H9 (cell line): ENCODE results near the gene C16orf78. TPM values are rescaled to one million over a fixed set of nuclear protein-coding genes. Genes with fewer than 3 reads are reported as not detected.

Source experiments
- DNase-seq: peaks from one replicate; pipeline ENCODE4 v3.0.0-alpha.2; 2017
- H2AFZ ChIP-seq: one replicate; pipeline ENCODE4 v1.6.1; 2013; ENCODE audit warnings: mild to moderate bottlenecking, low read length, control low read depth, moderate library complexity
- H2AK5ac ChIP-seq: 2 replicates; pipeline ENCODE4 v1.6.1; 2013; ENCODE audit warnings: low read length, control low read depth, mixed read lengths; ENCODE audit not compliant: insufficient read length
- H2BK120ac ChIP-seq: one replicate; pipeline ENCODE4 v1.6.1; 2013; ENCODE audit warnings: low read depth, mild to moderate bottlenecking, low read length, control low read depth, inconsistent platforms; ENCODE audit not compliant: poor library complexity, severe bottlenecking
- H2BK12ac ChIP-seq: 2 replicates; pipeline ENCODE4 v1.6.1; 2013; ENCODE audit warnings: low read length, control low read depth, mixed read lengths, low read depth; ENCODE audit not compliant: insufficient read length
- H2BK15ac ChIP-seq: 2 replicates; pipeline ENCODE4 v1.6.1; 2013; ENCODE audit warnings: low read depth, low read length, control low read depth
- H2BK20ac ChIP-seq: one replicate; pipeline ENCODE4 v1.6.1; 2013; ENCODE audit warnings: low read depth, mild to moderate bottlenecking, low read length, control low read depth, inconsistent platforms; ENCODE audit not compliant: poor library complexity, severe bottlenecking
- H2BK5ac ChIP-seq: 2 replicates; pipeline ENCODE4 v1.6.1; 2013; ENCODE audit warnings: low read length, control low read depth, mixed read lengths; ENCODE audit not compliant: insufficient read length
- H3K14ac ChIP-seq: 2 replicates; pipeline ENCODE4 v1.6.1; 2013; ENCODE audit warnings: low read length, control low read depth; ENCODE audit not compliant: insufficient read depth
- H3K18ac ChIP-seq: 2 replicates; pipeline ENCODE4 v1.6.1; 2013; ENCODE audit warnings: low read depth, mild to moderate bottlenecking, mixed read lengths, low read length, control low read depth; ENCODE audit not compliant: insufficient read length
- H3K23ac ChIP-seq: 2 replicates; pipeline ENCODE4 v1.6.1; 2013; ENCODE audit warnings: low read length, control low read depth, mixed read lengths, low read depth; ENCODE audit not compliant: insufficient read length
- H3K23me2 ChIP-seq: 2 replicates; pipeline ENCODE4 v1.6.1; 2013; ENCODE audit warnings: low read depth, mild to moderate bottlenecking, mixed read lengths, low read length, control low read depth; ENCODE audit not compliant: insufficient read length, poor library complexity, severe bottlenecking
- H3K27ac ChIP-seq: 2 replicates; pipeline ENCODE4 v1.5.1; 2013; ENCODE audit warnings: low read length, control low read depth, mixed read lengths, low read depth; ENCODE audit not compliant: insufficient read length
- H3K27me3 ChIP-seq: 2 replicates; pipeline ENCODE4 v1.6.1; 2013; ENCODE audit warnings: low read length, control low read depth, inconsistent platforms; ENCODE audit not compliant: insufficient read depth
- H3K4ac ChIP-seq: 2 replicates; pipeline ENCODE4 v1.6.1; 2013; ENCODE audit warnings: low read depth, mild to moderate bottlenecking, control low read depth, inconsistent platforms, low read length, moderate library complexity
- H3K4me1 ChIP-seq: 2 replicates; pipeline ENCODE4 v1.6.1; 2013; ENCODE audit warnings: low read length, control low read depth, inconsistent platforms; ENCODE audit not compliant: insufficient read depth
- H3K4me2 ChIP-seq: 2 replicates; pipeline ENCODE4 v1.6.1; 2013; ENCODE audit warnings: low read length, control low read depth, mixed read lengths; ENCODE audit not compliant: insufficient read length, insufficient read depth
- H3K56ac ChIP-seq: 2 replicates; pipeline ENCODE4 v1.6.1; 2013; ENCODE audit warnings: low read depth, mild to moderate bottlenecking, mixed read lengths, low read length, control low read depth; ENCODE audit not compliant: insufficient read length
- H3K79me1 ChIP-seq: 2 replicates; pipeline ENCODE4 v1.6.1; 2013; ENCODE audit warnings: low read depth, mild to moderate bottlenecking, moderate library complexity, low read length, control low read depth, inconsistent platforms; ENCODE audit not compliant: insufficient read depth, poor library complexity, severe bottlenecking
- H3K79me2 ChIP-seq: 2 replicates; pipeline ENCODE4 v1.6.1; 2013; ENCODE audit warnings: low read length, control low read depth, inconsistent platforms; ENCODE audit not compliant: insufficient read depth
- H3K9ac ChIP-seq: 2 replicates; pipeline ENCODE4 v1.6.1; 2013; ENCODE audit warnings: low read length, control low read depth, mixed read lengths; ENCODE audit not compliant: insufficient read length; ENCODE audit errors: extremely low read depth
- H3K9me3 ChIP-seq: one replicate; pipeline ENCODE4 v1.6.1; 2013; ENCODE audit warnings: low read depth, low read length, inconsistent platforms; ENCODE audit not compliant: control insufficient read depth
- H3T11ph ChIP-seq: one replicate; pipeline ENCODE4 v1.6.1; 2013; ENCODE audit warnings: mild to moderate bottlenecking, low read length, control low read depth, inconsistent platforms
- H4K20me1 ChIP-seq: one replicate; pipeline ENCODE4 v1.6.1; 2013; ENCODE audit not compliant: control insufficient read depth, insufficient read length, insufficient read depth
- H4K5ac ChIP-seq: 2 replicates; pipeline ENCODE4 v1.6.1; 2013; ENCODE audit warnings: low read depth, mild to moderate bottlenecking, mixed read lengths, low read length, control low read depth; ENCODE audit not compliant: insufficient read length
- H4K8ac ChIP-seq: replicated peaks from 2 replicates; pipeline ENCODE4 v1.6.1; 2013; ENCODE audit warnings: low read length, control low read depth, mixed read lengths, low read depth; ENCODE audit not compliant: insufficient read length
- H4K91ac ChIP-seq: 2 replicates; pipeline ENCODE4 v1.6.1; 2013; ENCODE audit warnings: low read depth, mild to moderate bottlenecking, moderate library complexity, mixed read lengths, low read length, control low read depth; ENCODE audit not compliant: insufficient read length
- H3K27ac Mint-ChIP-seq, 3 experiments: 2 replicates in 2 of 3; 3 replicates in 1 of 3; pipeline ENCODE4 v1.8.0; 2020 to 2021; ENCODE audit warnings: mixed read lengths in 3 of 3, mild to moderate bottlenecking in 1 of 3, moderate library complexity in 1 of 3
- H3K27me3 Mint-ChIP-seq: 2 replicates; pipeline ENCODE4 v1.8.0; 2021; ENCODE audit warnings: low read depth, mild to moderate bottlenecking, moderate library complexity, mixed read lengths
- H3K36me3 Mint-ChIP-seq, 3 experiments: 2 replicates in 2 of 3; 3 replicates in 1 of 3; pipeline ENCODE4 v1.8.0; 2020 to 2021; ENCODE audit warnings: low read depth in 3 of 3, mixed read lengths in 3 of 3; ENCODE audit not compliant: insufficient read depth in 1 of 3
- H3K4me1 Mint-ChIP-seq, 2 experiments: 2 replicates each; pipeline ENCODE4 v1.8.0; 2020; ENCODE audit warnings: mixed read lengths in 2 of 2
- H3K4me3 Mint-ChIP-seq, 2 experiments: 2 replicates in 1 of 2; 3 replicates in 1 of 2; pipeline ENCODE4 v1.8.0; 2020 to 2021; ENCODE audit warnings: mild to moderate bottlenecking in 2 of 2, mixed read lengths in 2 of 2, moderate library complexity in 1 of 2
- H3K9me3 Mint-ChIP-seq, 2 experiments: 2 replicates in 1 of 2; 3 replicates in 1 of 2; pipeline ENCODE4 v1.8.0; 2020; ENCODE audit warnings: mild to moderate bottlenecking in 2 of 2, mixed read lengths in 2 of 2, moderate library complexity in 1 of 2
- WGBS: extraction: QIAGEN DNeasy Blood & Tissue Kit; methylation state at CpG from one replicate; pipeline ENCODE4 v1.1.7; 2013; ENCODE audit warnings: missing lambda C conversion rate, low lambda C conversion rate, mixed read lengths; ENCODE audit not compliant: insufficient read length; ENCODE audit errors: extremely low coverage; 5-methylcytosine and 5-hydroxymethylcytosine counted together
- total RNA-seq: library from RNA; stranded (reverse); gene quantifications from 2 replicates; pipeline ENCODE4 v1.2.1, GENCODE V29; 2021
- TF ChIP-seq, protein P1 (sequence below): fragments of 200-600 bp; sonication (generic); conservative IDR thresholded peaks from 3 replicates; pipeline ENCODE4 v1.8.0; 2021; ENCODE audit warnings: antibody characterized with exemption, mild to moderate bottlenecking

Gene C16orf78
- total RNA-seq, 1 experiment from 2014 or later = not detected

GRCh38 chr16:49399594-49400364 lies 26.2 kb downstream of the C16orf78 start:
- no peaks in the 10 kb centered on the region for H3K23me2 ChIP-seq
- H2AFZ ChIP-seq = no peak overlapping the region
- no peak overlapping the region for H2BK12ac ChIP-seq
- H4K5ac ChIP-seq = no peak overlapping the region
- H4K91ac ChIP-seq = no peak overlapping the region
- H2BK20ac ChIP-seq = no peak overlapping the region
- no peak overlapping the region for H3T11ph ChIP-seq
- H3K4me2 ChIP-seq = no peak overlapping the region
- DNase-seq = no peak
- no peaks in the 10 kb centered on the region for H4K20me1 ChIP-seq
- H2BK120ac ChIP-seq = no peak overlapping the region
- H3K79me2 ChIP-seq = no peaks in the 10 kb centered on the region
- no peaks in the 10 kb centered on the region for H3K9me3 ChIP-seq
- no peaks in the 10 kb centered on the region for H3K4me1 ChIP-seq
- peaks cover 9% of the 10 kb centered on the region for H3K27me3 Mint-ChIP-seq
- TF ChIP-seq, protein P1, sequence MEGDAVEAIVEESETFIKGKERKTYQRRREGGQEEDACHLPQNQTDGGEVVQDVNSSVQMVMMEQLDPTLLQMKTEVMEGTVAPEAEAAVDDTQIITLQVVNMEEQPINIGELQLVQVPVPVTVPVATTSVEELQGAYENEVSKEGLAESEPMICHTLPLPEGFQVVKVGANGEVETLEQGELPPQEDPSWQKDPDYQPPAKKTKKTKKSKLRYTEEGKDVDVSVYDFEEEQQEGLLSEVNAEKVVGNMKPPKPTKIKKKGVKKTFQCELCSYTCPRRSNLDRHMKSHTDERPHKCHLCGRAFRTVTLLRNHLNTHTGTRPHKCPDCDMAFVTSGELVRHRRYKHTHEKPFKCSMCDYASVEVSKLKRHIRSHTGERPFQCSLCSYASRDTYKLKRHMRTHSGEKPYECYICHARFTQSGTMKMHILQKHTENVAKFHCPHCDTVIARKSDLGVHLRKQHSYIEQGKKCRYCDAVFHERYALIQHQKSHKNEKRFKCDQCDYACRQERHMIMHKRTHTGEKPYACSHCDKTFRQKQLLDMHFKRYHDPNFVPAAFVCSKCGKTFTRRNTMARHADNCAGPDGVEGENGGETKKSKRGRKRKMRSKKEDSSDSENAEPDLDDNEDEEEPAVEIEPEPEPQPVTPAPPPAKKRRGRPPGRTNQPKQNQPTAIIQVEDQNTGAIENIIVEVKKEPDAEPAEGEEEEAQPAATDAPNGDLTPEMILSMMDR = no peak
- H3K4me3 Mint-ChIP-seq = no peak overlapping the region
- no peak overlapping the region for H4K8ac ChIP-seq
- no peak overlapping the region for H3K27ac ChIP-seq
- no peak overlapping the region for H3K18ac ChIP-seq
- H2AK5ac ChIP-seq = no peak overlapping the region
- no peaks in the 10 kb centered on the region for H3K4me1 Mint-ChIP-seq
- peaks cover 11 to 12% of the 10 kb centered on the region in 2 experiments for H3K9me3 Mint-ChIP-seq
- H3K79me1 ChIP-seq = no peaks in the 10 kb centered on the region
- H2BK5ac ChIP-seq = no peak overlapping the region
- H3K27me3 ChIP-seq = no peaks in the 10 kb centered on the region
- WGBS = no CpG with 5 or more reads among the region's 9 CpGs
- H3K27ac Mint-ChIP-seq = no peak overlapping the region
- no peak overlapping the region for H3K56ac ChIP-seq
- H3K23ac ChIP-seq = no peak overlapping the region
- H3K14ac ChIP-seq = peak overlapping the region; percentile 40; the same call in 1 of the 2 replicates
- no peak overlapping the region for H3K4ac ChIP-seq
- H3K9ac ChIP-seq = no peak overlapping the region
- H3K36me3 Mint-ChIP-seq = peaks cover 2 to 5% (median 4%) of the 10 kb centered on the region in 3 experiments; a peak in 4 of 7 replicates
- H2BK15ac ChIP-seq = no peak overlapping the region
